Measurements from ENCODE around the gene SUN1.
"Not testable (repeated sequence)": the region's sequence is repeated elsewhere in the genome, so short reads cannot be mapped to it uniquely, and the experiment has no call there.

SUN1 gene

DNA sequence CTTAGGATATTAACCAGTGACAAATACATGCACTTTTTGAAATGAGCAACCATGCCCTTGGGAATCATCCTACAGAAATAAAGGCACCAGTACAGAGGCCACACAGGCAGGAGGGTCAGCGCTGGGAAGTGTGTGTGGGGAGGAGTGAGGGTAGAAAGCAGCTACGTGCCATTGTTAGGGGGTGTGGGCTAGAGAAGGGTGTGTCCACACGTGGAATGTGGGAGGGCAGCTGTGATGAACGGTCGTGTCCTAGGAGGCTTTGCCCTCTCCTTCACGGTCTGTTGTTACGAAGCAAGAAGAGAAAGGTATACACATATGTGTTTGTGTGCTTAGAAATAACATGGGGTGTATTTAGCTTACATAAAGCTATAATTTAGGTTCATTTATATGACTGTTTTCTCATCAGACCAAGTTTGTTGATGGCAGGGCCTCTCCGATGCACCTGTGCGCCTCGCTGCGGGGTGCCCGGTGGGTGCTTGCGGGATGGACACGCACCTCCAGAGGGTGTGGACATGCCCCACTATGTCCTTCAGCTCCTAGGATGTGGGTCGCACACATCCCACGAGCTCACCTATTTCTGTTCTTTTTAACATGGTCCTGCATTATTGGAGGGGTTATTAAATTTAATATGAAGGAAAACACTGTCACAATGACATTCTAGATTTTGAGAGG lies 27.2 kb downstream of the SUN1 start:
- DNase-seq = no peak

- no peak for DNase-seq
Observed at GRCh38 chr7:860149-860548, 27.9 kb downstream of the SUN1 start.

DNA sequence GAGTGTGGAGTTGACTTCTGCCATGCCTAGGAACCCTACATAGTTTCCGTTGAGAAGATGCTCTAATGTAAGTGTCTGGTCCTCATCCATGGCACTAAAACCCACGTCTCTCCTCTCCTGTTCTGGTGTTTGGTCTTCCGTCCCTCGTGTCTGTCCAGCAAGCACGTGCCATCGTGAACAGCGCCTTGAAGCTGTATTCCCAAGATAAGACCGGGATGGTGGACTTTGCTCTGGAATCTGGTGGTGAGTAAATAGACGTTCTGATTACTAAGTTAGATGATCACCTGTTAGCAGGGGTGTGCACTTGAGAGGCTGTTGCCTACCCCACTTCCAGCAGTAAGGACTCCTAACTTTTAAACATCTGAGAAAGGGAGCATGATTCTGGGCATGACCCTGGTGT lies 28.9 kb downstream of the SUN1 start:
- no peak for DNase-seq

- no peak for DNase-seq
Observed at GRCh38 chr7:862157-862556, 29.9 kb downstream of the SUN1 start.

- no peak for DNase-seq
Observed at GRCh38 chr7:863106-863505, 30.8 kb downstream of the SUN1 start.

DNA sequence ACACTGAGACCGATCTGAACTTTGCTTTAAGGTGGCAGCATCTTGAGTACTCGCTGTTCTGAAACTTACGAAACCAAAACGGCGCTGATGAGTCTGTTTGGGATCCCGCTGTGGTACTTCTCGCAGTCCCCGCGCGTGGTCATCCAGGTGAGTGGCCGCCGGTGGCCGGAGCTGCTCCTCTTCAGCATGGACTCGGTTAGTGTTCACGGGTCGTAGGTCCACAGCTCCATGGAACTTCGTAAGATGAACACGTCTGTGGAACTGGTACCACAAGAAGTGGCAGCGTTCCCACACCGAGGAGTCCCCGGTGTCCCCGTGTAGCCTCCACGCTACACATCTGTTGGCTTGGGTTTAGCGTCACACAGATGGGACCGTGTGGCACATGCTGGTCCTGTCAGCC lies 33.6 kb downstream of the SUN1 start:
- DNase-seq = no peak

GRCh38 chr7:867001-867405 lies 34.7 kb downstream of the SUN1 start:
- DNase-seq = no peak

GRCh38 chr7:867406-868188 lies 35.3 kb downstream of the SUN1 start:
- no peak for DNase-seq

DNA sequence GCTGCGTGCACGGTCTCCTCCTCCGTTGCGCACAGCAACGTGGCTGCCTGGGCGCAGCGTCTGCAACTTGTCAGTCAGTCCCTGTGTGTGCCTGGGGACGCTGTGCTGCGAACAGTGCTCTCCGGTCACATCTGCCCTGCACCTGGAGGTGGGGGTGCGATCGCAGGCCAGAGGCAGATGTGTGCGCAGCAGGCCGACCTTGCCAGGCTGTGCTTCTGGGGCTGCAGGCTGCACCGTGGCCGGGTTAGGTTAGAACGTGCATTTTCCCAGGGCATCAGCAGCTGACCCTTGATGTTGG lies 35.9 kb downstream of the SUN1 start:
- DNase-seq = no peak

- DNase-seq = no peak
Observed at GRCh38 chr7:869348-869747, 37.1 kb downstream of the SUN1 start.

GRCh38 chr7:871900-872537 lies 39.7 kb downstream of the SUN1 start:
- DNase-seq = no peak

DNA sequence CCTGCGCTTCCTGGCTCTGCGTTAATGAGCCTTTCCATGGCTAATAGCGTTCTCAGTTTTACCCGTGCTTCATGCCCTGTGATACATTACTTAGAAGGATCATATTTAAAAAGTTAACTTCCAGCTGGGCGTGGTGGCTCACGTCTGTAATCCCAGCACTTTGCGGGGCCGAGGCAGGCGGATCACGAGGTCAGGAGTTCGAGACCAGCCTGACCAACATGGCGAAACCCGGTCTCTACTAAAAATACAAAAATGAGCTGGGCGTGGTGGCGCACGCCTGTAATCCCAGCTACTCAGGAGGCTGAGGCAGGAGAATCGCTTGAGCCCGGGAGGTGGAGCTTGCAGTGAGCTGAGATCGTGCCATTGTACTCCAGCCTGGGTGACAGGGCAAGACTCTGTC lies 40.4 kb downstream of the SUN1 start:
- not testable (repeated sequence) for DNase-seq

DNA sequence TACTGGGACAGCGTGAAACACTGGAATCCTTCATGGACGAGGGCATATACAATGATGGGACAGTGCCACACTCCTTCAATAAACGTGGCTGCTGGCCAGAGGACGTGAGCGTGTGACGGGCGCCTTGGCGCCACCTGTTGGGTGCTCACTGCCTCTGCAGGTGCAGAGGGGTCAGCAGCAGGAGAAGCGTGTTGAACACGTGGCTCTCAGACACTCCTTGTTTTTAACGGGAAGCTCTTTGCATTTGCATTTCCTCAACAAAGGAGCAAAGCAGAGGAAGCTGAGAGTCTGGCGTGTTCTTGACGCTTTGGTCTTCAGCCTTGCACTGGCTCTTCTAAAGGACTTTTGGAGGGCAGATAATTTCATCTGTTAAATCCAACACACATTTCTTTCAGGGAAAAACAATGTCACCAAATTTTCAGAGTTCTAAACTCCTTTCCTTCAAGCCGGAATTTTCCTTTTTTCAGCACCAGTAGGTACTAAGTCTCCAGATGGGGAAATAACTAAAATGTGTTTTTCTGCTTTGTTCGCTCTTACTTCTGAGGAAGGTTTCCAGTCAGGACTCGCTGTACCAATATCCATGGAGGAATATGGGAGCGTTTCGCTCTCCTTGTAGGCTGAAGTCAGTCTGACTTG lies 41.2 kb downstream of the SUN1 start:
- DNase-seq = peak; percentile 63

- no peak for DNase-seq
Observed at GRCh38 chr7:874031-874749, 41.9 kb downstream of the SUN1 start.

DNA sequence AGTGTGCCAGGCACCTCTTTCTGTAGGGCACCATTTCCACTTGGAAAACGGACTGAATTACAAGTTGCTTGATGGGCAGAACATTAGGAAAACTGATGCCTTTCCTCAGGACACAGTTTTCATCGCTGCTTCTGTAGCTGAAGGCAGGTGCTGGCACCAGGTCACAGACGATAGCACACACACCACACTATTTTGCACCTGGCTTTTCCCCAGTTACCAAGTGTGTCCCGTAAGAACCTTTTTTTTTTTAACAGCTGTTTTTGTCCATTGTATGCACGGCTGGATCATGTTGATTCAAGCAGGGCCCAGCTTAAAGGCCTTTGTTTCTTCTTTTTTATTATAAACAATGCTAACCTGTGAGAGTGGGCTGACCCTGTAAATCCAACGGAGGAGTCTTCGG lies 42.8 kb downstream of the SUN1 start:
- no peak for DNase-seq

DNA sequence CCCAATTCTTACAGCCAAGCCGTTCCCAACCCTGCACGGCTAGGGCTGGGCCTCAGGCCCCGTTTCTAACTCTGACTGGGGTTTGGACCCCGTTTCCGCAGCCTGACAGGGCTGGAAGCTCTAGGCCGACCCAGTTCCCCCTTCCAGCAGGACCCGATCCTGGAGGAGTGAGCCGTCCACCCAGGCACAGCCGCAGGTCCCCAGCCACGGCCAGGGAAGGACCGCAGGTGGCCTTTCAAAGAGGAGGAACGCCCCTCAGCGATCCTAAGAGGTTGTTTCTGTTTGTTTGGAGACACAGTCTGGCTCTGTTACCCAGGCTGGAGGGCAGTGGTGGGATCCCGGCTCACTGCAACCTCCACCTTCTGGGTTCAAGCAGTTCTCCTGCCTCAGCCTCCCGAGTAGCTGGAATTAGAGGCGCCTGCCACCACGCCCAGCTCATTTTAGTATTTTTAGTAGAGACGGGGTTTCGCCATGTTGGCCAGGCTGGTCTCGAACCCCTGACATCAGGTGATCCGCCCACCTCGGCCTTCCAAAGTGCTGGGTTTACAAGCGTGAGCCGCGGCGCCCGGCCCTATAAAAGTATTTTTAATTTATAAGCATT lies 43.3 kb downstream of the SUN1 start:
- no peak for DNase-seq

- DNase-seq = peak; percentile 95
Observed at GRCh38 chr7:876077-876971, 44.0 kb downstream of the SUN1 start, which contains the start of gene GET4. GET4 (plus strand) TSS chr7:876554; CDS start chr7:876646, 92 bp downstream.

GRCh38 chr7:876972-877311 lies 44.7 kb downstream of the SUN1 start:
- no peak for DNase-seq

GRCh38 chr7:877312-878232 lies 45.3 kb downstream of the SUN1 start:
- DNase-seq = no peak

DNA sequence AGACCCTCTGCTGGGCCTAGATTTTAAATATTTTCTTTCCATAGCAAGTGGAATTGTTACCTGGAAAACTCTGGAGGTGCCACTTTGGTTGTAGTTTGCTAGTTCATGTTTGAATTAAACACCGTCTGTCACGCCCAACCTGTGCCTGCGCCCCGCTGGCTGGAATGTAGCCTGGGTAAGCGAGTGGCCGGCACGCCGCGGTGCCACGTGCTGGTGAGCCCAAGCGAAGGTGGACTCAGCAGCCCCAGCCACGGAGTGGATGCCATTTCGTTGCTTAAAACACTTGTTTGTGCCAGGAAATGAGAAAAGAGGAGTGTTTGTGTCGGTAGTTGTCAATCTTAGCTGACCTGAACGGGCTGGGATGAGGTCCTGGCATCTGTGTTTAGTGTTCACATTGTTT lies 46.8 kb downstream of the SUN1 start:
- no peak for DNase-seq

DNA sequence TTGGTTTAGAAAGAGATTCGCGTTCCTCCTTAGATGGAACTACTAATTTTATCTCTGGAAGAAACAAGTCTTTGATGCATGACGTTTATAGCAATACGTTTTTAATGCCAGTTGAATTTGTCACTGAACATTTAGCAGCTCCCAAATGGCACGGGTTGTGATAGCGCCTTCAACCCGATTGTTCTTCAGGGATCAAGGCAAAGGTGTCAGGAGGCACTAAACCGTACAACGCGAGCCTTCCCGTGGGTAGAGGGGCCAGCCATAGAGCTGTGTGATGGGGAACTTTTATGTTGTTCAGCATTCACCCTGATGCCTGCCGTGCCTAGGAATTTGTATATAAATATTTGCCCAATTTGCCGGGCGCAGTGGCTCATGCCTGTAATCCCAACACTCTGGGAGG lies 47.4 kb downstream of the SUN1 start:
- no peak for DNase-seq
